AG04449 (cell line): Measurements from ENCODE around the gene ERC2.
A peak's percentile ranks its signal among the peaks of the same experiment; 100 is the strongest.

Experiments
- CTCF ChIA-PET: fragments of 350-600 bp; formaldehyde crosslinking; extraction: SDS; loops from one replicate; lab custom pipeline; 2021; ENCODE audit warnings: antibody characterized with exemption; lab: Yijun Ruan, JAX
- POLR2A ChIA-PET: fragments of 400-600, 350-600 bp; formaldehyde crosslinking; extraction: SDS; loops from one replicate; lab custom pipeline; 2020; ENCODE audit warnings: antibody characterized with exemption, inconsistent platforms; lab: Yijun Ruan, JAX
- DNase-seq: peaks from one replicate; pipeline ENCODE4 v3.0.0-alpha.2; 2010; ENCODE audit warnings: low read depth, low spot score
- H3K4me3 ChIP-seq: 2 replicates; pipeline ENCODE4 v1.5.1; 2011; ENCODE audit warnings: low read depth, mild to moderate bottlenecking, control low read depth, low read length
- CTCF ChIP-seq: IDR thresholded peaks from one replicate; pipeline ENCODE4 v1.5.1; 2011; ENCODE audit warnings: mild to moderate bottlenecking, moderate library complexity, low read length, control low read depth, inconsistent platforms; ENCODE audit not compliant: insufficient read depth; ENCODE audit errors: missing control alignments

The ERC2 gene

GRCh38 chr3:55723653-55724406 lies 744.4 kb downstream of the ERC2 start:
- CTCF ChIA-PET, result interaction anchor here (0.7 to 3.2 kb wide), 7 partner anchors 9 to 871 kb away, joined by 4 to 25 read pairs (median 5); no protein-coding TSS in a partner anchor
- H3K4me3 ChIP-seq, result no peak overlapping the region
- no peak for TF ChIP-seq CTCF
- POLR2A ChIA-PET, result no interaction called here
- no peak for DNase-seq

GRCh38 chr3:55721716-55722484 lies 746.4 kb downstream of the ERC2 start:
- DNase-seq, result no peak
- CTCF ChIA-PET, result interaction anchor here (0.5 to 3.2 kb wide), 32 partner anchors 8 to 1782 kb away, joined by 3 to 25 read pairs (median 4); partner anchors contain the start of gene WNT5A
- POLR2A ChIA-PET, result interaction anchor here (1.0 to 1.5 kb wide), 4 partner anchors 235 to 253 kb away, joined by 3 to 5 read pairs (median 4); partner anchors contain the start of gene WNT5A
- no peak overlapping the region for H3K4me3 ChIP-seq
- peak; percentile 63 for TF ChIP-seq CTCF

GRCh38 chr3:55720614-55721013 lies 747.7 kb downstream of the ERC2 start:
- no peak overlapping the region for H3K4me3 ChIP-seq
- no peak for DNase-seq
- ChIA-PET POLR2A (interaction anchor here (1.4 to 1.5 kb wide), 2 partner anchors 233 to 238 kb away, joined by 3 to 5 read pairs; partner anchors contain the start of gene WNT5A), CTCF (interaction anchor here (0.7 to 3.2 kb wide), 16 partner anchors 10 to 883 kb away, joined by 3 to 25 read pairs (median 8); partner anchors contain the start of gene WNT5A)
- peak; percentile 25 for TF ChIP-seq CTCF

- no peak for DNase-seq
- CTCF ChIA-PET, result interaction anchor here (0.6 to 2.5 kb wide), 13 partner anchors 10 to 866 kb away, joined by 3 to 19 read pairs (median 5); partner anchors contain the start of gene WNT5A
- no peak for TF ChIP-seq CTCF
- no peak overlapping the region for H3K4me3 ChIP-seq
- POLR2A ChIA-PET, result no interaction called here
Measured at GRCh38 chr3:55719508-55719907, 748.8 kb downstream of the ERC2 start.

GRCh38 chr3:55719006-55719405 lies 749.3 kb downstream of the ERC2 start:
- POLR2A ChIA-PET, result interaction anchor here (0.9 kb wide), 1 partner anchor 388 kb away, joined by 3 read pairs; no protein-coding TSS in a partner anchor
- no peak for TF ChIP-seq CTCF
- CTCF ChIA-PET, result interaction anchor here (0.6 to 2.5 kb wide), 12 partner anchors 11 to 866 kb away, joined by 3 to 19 read pairs (median 4); partner anchors contain the start of gene WNT5A
- DNase-seq, result no peak
- no peak overlapping the region for H3K4me3 ChIP-seq
